ENCODE results near the gene GTPBP1. TPM values are rescaled to one million over a fixed set of nuclear protein-coding genes. Genes with fewer than 3 reads are reported as not detected.
A peak's percentile ranks its signal among the peaks of the same experiment; 100 is the strongest.

Gene GTPBP1
- total RNA-seq, 1 donor from 2014 or later, result 49.8 TPM

GRCh38 chr22:38710866-38711265, 5.1 kb downstream of the GTPBP1 start:
- no peaks in the 10 kb centered on the region for H3K27me3 ChIP-seq (ENCODE audit: insufficient read depth, low read length)
- no peak for DNase-seq (ENCODE audit: low read depth)
- FAIRE-seq, result no peak
- H3K4me3 ChIP-seq (ENCODE audit: insufficient read depth, low read depth, low read length), result no peak overlapping the region
- no peaks in the 10 kb centered on the region for H3K9me3 ChIP-seq (ENCODE audit: insufficient read depth, low read depth, low read length)
- no peak overlapping the region for H3K27ac ChIP-seq (ENCODE audit: low read depth, low read length)
- no peak overlapping the region for H3K9ac ChIP-seq (ENCODE audit: low read length)
- H3K4me1 ChIP-seq (ENCODE audit: insufficient read depth, low read length), result peaks cover 14% of the 10 kb centered on the region
- peaks cover 93% of the 10 kb centered on the region for H4K20me1 ChIP-seq (ENCODE audit: insufficient read depth, low read length)
- H3K9me3 Mint-ChIP-seq (ENCODE audit: unreplicated experiment), result no peaks in the 10 kb centered on the region
- TF ChIP-seq EZH2 (IDR thresholded peaks at IDR 0.05; ENCODE audit: insufficient read depth, low read length), result no peak
- no peak for TF ChIP-seq CTCF (IDR thresholded peaks at IDR 0.05; ENCODE audit: insufficient read depth, low read depth, low read length)
- peaks cover 53% of the 10 kb centered on the region for H3K4me1 Mint-ChIP-seq (ENCODE audit: low read depth, unreplicated experiment)
- H3K27me3 Mint-ChIP-seq (ENCODE audit: low read depth, unreplicated experiment), result no peaks in the 10 kb centered on the region
- peaks cover 36% of the 10 kb centered on the region for H3K36me3 Mint-ChIP-seq (ENCODE audit: low read depth, unreplicated experiment)
- no peak overlapping the region for H2AFZ ChIP-seq (ENCODE audit: low read depth, low read length)
- H3K79me2 ChIP-seq (ENCODE audit: insufficient read depth, low read length), result peaks cover 100% of the 10 kb centered on the region
- H3K36me3 ChIP-seq (ENCODE audit: insufficient read depth, low read length), result peaks cover 3% of the 10 kb centered on the region
- no peak overlapping the region for H3K4me2 ChIP-seq (ENCODE audit: low read length)
- H3K4me3 Mint-ChIP-seq (ENCODE audit: unreplicated experiment), result no peak overlapping the region
- no peak overlapping the region for H3K27ac Mint-ChIP-seq (ENCODE audit: unreplicated experiment)

GRCh38 chr22:38712486-38713207, 6.9 kb downstream of the GTPBP1 start:
- Histone ChIP-seq H3K4me2 (ENCODE audit: low read length) (no peak overlapping the region), H3K4me3 (ENCODE audit: insufficient read depth, low read depth, low read length) (no peak overlapping the region), H3K9ac (ENCODE audit: low read length) (no peak overlapping the region), H3K27ac (ENCODE audit: low read depth, low read length) (no peak overlapping the region), H3K4me1 (ENCODE audit: insufficient read depth, low read length) (peaks cover 4% of the 10 kb centered on the region), H4K20me1 (ENCODE audit: insufficient read depth, low read length) (peaks cover 92% of the 10 kb centered on the region), H3K36me3 (ENCODE audit: insufficient read depth, low read length) (peaks cover 3% of the 10 kb centered on the region), H3K27me3 (ENCODE audit: insufficient read depth, low read length) (no peaks in the 10 kb centered on the region), H3K79me2 (ENCODE audit: insufficient read depth, low read length) (peaks cover 90% of the 10 kb centered on the region), H3K9me3 (ENCODE audit: insufficient read depth, low read depth, low read length) (no peaks in the 10 kb centered on the region), H2AFZ (ENCODE audit: low read depth, low read length) (no peak overlapping the region)
- H3K27me3 Mint-ChIP-seq (ENCODE audit: low read depth, unreplicated experiment), result no peaks in the 10 kb centered on the region
- peaks cover 49% of the 10 kb centered on the region for H3K4me1 Mint-ChIP-seq (ENCODE audit: low read depth, unreplicated experiment)
- no peak for TF ChIP-seq EZH2 (IDR thresholded peaks at IDR 0.05; ENCODE audit: insufficient read depth, low read length)
- FAIRE-seq, result no peak
- H3K36me3 Mint-ChIP-seq (ENCODE audit: low read depth, unreplicated experiment), result peaks cover 44% of the 10 kb centered on the region
- no peak for DNase-seq (ENCODE audit: low read depth)
- H3K27ac Mint-ChIP-seq (ENCODE audit: unreplicated experiment), result no peak overlapping the region
- peak overlapping the region; percentile 58 for H3K4me3 Mint-ChIP-seq (ENCODE audit: unreplicated experiment)
- no peaks in the 10 kb centered on the region for H3K9me3 Mint-ChIP-seq (ENCODE audit: unreplicated experiment)

GRCh38 chr22:38713921-38714320, 8.2 kb downstream of the GTPBP1 start:
- H3K36me3 Mint-ChIP-seq (ENCODE audit: low read depth, unreplicated experiment), result peaks cover 50% of the 10 kb centered on the region
- no peak for TF ChIP-seq CTCF (IDR thresholded peaks at IDR 0.05; ENCODE audit: insufficient read depth, low read depth, low read length)
- no peak for TF ChIP-seq EZH2 (IDR thresholded peaks at IDR 0.05; ENCODE audit: insufficient read depth, low read length)
- no peak for FAIRE-seq

More at GRCh38 chr22:38713921-38714320, 8.2 kb downstream of the GTPBP1 start:
- H3K27ac Mint-ChIP-seq (ENCODE audit: unreplicated experiment), result no peak overlapping the region
- Histone ChIP-seq H3K4me3 (ENCODE audit: insufficient read depth, low read depth, low read length) (no peak overlapping the region), H3K4me2 (ENCODE audit: low read length) (no peak overlapping the region), H3K4me1 (ENCODE audit: insufficient read depth, low read length) (peaks cover 12% of the 10 kb centered on the region), H3K27me3 (ENCODE audit: insufficient read depth, low read length) (no peaks in the 10 kb centered on the region), H4K20me1 (ENCODE audit: insufficient read depth, low read length) (peaks cover 84% of the 10 kb centered on the region), H3K36me3 (ENCODE audit: insufficient read depth, low read length) (peaks cover 3% of the 10 kb centered on the region), H2AFZ (ENCODE audit: low read depth, low read length) (no peak overlapping the region), H3K9ac (ENCODE audit: low read length) (no peak overlapping the region), H3K27ac (ENCODE audit: low read depth, low read length) (no peak overlapping the region), H3K79me2 (ENCODE audit: insufficient read depth, low read length) (peaks cover 77% of the 10 kb centered on the region), H3K9me3 (ENCODE audit: insufficient read depth, low read depth, low read length) (no peaks in the 10 kb centered on the region)
- H3K4me3 Mint-ChIP-seq (ENCODE audit: unreplicated experiment), result peak overlapping the region; percentile 37
- no peaks in the 10 kb centered on the region for H3K9me3 Mint-ChIP-seq (ENCODE audit: unreplicated experiment)
- no peak for DNase-seq (ENCODE audit: low read depth)
- H3K4me1 Mint-ChIP-seq (ENCODE audit: low read depth, unreplicated experiment), result peaks cover 48% of the 10 kb centered on the region
- no peaks in the 10 kb centered on the region for H3K27me3 Mint-ChIP-seq (ENCODE audit: low read depth, unreplicated experiment)
